ENCODE data around the gene HMGA1. TPM values are rescaled to one million over a fixed set of nuclear protein-coding genes. Genes with fewer than 3 reads are reported as not detected.

HMGA1 gene
- total RNA-seq, 4 donors from 2014 or later, result 23.2 to 112 (median 63.2) TPM

- Histone ChIP-seq H3K4me3 (no peak overlapping the region), H3K36me3 (no peaks in the 10 kb centered on the region), H3K4me1 (peaks cover 0 to 13% (median 10%) of the 10 kb centered on the region in 4 donors), H3K27me3 (no peaks in the 10 kb centered on the region), H3K9me3 (no peaks in the 10 kb centered on the region), H3K27ac (no peak overlapping the region)
- intact Hi-C loops (cut with DNase I; ENCODE audit: low total_unique reads), result no loop called here
- WGBS, 2 donors (ENCODE audit: low coverage in 1 of 2), result 84 to 100% methylated on average over 7 to 15 of the region's 15 CpGs
- in situ Hi-C loops (cut with MboI; ENCODE audit: low pct_ligation_motif_present in 1 of 4, low pct_unique_long_range_greater_than_20kb in 1 of 4, low sequenced_read_pairs in 3 of 4), result no loop called here
- TF ChIP-seq POLR2AphosphoS5 (IDR thresholded peaks at IDR 0.05) (no peak), EP300 (IDR thresholded peaks at IDR 0.05; ENCODE audit: low read depth) (no peak), POLR2A (IDR thresholded peaks at IDR 0.05) (no peak), CTCF (IDR thresholded peaks at IDR 0.05) (no peak)
- DNase-seq, result no peak
Observed at GRCh38 chr6:34226731-34227586, 9.7 kb upstream of the HMGA1 start.

GRCh38 chr6:34227761-34228421 is 8.8 kb upstream of the HMGA1 start:
- H3K9me3 ChIP-seq, result no peaks in the 10 kb centered on the region
- H3K27me3 ChIP-seq, result no peaks in the 10 kb centered on the region
- no peak for DNase-seq
- in situ Hi-C loops (cut with MboI; ENCODE audit: low pct_ligation_motif_present in 1 of 4, low pct_unique_long_range_greater_than_20kb in 1 of 4, low sequenced_read_pairs in 3 of 4) (no loop called here), intact Hi-C loops (cut with DNase I; ENCODE audit: low total_unique reads) (no loop called here)
- no peak overlapping the region for H3K4me3 ChIP-seq
- H3K4me1 ChIP-seq, result peaks cover 0 to 13% (median 10%) of the 10 kb centered on the region in 4 donors
- H3K36me3 ChIP-seq, result no peaks in the 10 kb centered on the region
- no peak overlapping the region for H3K27ac ChIP-seq
- 72 to 83% methylated on average over 2 to 16 of the region's 16 CpGs for WGBS, 2 donors (ENCODE audit: low coverage in 1 of 2)
- TF ChIP-seq EP300 (IDR thresholded peaks at IDR 0.05; ENCODE audit: low read depth) (no peak), POLR2AphosphoS5 (IDR thresholded peaks at IDR 0.05) (no peak), POLR2A (IDR thresholded peaks at IDR 0.05) (no peak), CTCF (IDR thresholded peaks at IDR 0.05) (no peak)

- peaks cover 0 to under 1% (median 0%) of the 10 kb centered on the region in 4 donors for H3K4me1 ChIP-seq
- no peaks in the 10 kb centered on the region for H3K36me3 ChIP-seq
- TF ChIP-seq EP300 (IDR thresholded peaks at IDR 0.05; ENCODE audit: low read depth), result no peak
- TF ChIP-seq CTCF (IDR thresholded peaks at IDR 0.05), result no peak
- no peak for TF ChIP-seq POLR2A (IDR thresholded peaks at IDR 0.05)
- TF ChIP-seq POLR2AphosphoS5 (IDR thresholded peaks at IDR 0.05), result no peak
- WGBS, 2 donors (ENCODE audit: low coverage in 1 of 2), result 90 to 94% methylated on average over 5 to 8 of the region's 8 CpGs
- no peak for DNase-seq
- H3K9me3 ChIP-seq, result no peaks in the 10 kb centered on the region
- no peak overlapping the region for H3K4me3 ChIP-seq
- intact Hi-C loops (cut with DNase I; ENCODE audit: low total_unique reads) (no loop called here), in situ Hi-C loops (cut with MboI; ENCODE audit: low pct_ligation_motif_present in 1 of 4, low pct_unique_long_range_greater_than_20kb in 1 of 4, low sequenced_read_pairs in 3 of 4) (no loop called here)
- no peak overlapping the region for H3K27ac ChIP-seq
- no peaks in the 10 kb centered on the region for H3K27me3 ChIP-seq
Observed at GRCh38 chr6:34229877-34230276, 6.8 kb upstream of the HMGA1 start.

GRCh38 chr6:34230653-34231371 is 5.9 kb upstream of the HMGA1 start:
- no peak overlapping the region for H3K4me3 ChIP-seq
- 67 to 90% methylated on average over 2 to 5 of the region's 5 CpGs for WGBS, 2 donors (ENCODE audit: low coverage in 1 of 2)
- TF ChIP-seq CTCF (IDR thresholded peaks at IDR 0.05), result no peak
- no peak for TF ChIP-seq EP300 (IDR thresholded peaks at IDR 0.05; ENCODE audit: low read depth)
- no peak for TF ChIP-seq POLR2A (IDR thresholded peaks at IDR 0.05)
- no peak for TF ChIP-seq POLR2AphosphoS5 (IDR thresholded peaks at IDR 0.05)
- H3K27me3 ChIP-seq, result no peaks in the 10 kb centered on the region
- H3K9me3 ChIP-seq, result no peaks in the 10 kb centered on the region
- in situ Hi-C loops (cut with MboI; ENCODE audit: low pct_ligation_motif_present in 1 of 4, low pct_unique_long_range_greater_than_20kb in 1 of 4, low sequenced_read_pairs in 3 of 4), result no loop called here
- H3K4me1 ChIP-seq, result peaks cover 0 to 7% (median 6%) of the 10 kb centered on the region in 4 donors
- H3K36me3 ChIP-seq, result no peaks in the 10 kb centered on the region
- no peak overlapping the region for H3K27ac ChIP-seq
- intact Hi-C loops (cut with DNase I; ENCODE audit: low total_unique reads), result no loop called here
- no peak for DNase-seq
